HCT116 (cell line): ENCODE results near the gene FAM193B. TPM values are rescaled to one million over a fixed set of nuclear protein-coding genes. Genes with fewer than 3 reads are reported as not detected.

Experiments used
- ATAC-seq: fragments of 200-7000 bp; cut with Tn5 transposase; 2 replicates; pipeline ENCODE4 v1.9.1; 2020; ENCODE audit warnings: mild to moderate bottlenecking, moderate library complexity
- BruUV-seq: library from RNA; stranded (reverse); fragments of 400-500 nt; replicated peaks from 2 replicates; lab custom pipeline; 2021; lab: Mats Ljungman, UMichigan
- CTCF ChIA-PET: fragments of 300-600 bp; sonication (Branson Sonifier 250); formaldehyde crosslinking; loops from one replicate; lab custom pipeline; 2021; ENCODE audit warnings: antibody characterized with exemption; lab: Charles Lee
- POLR2A ChIA-PET: fragments of 300-600, 350-600 bp; sonication (Branson Sonifier 250); formaldehyde crosslinking; loops from one replicate; lab custom pipeline; 2021; ENCODE audit warnings: antibody characterized with exemption; lab: Charles Lee
- RAD21 ChIA-PET, 2 experiments: fragments of 300-600 bp; sonication (Branson Sonifier 250); formaldehyde crosslinking; loops; one replicate each; lab custom pipeline; 2023; ENCODE audit warnings: low total read pairs in 2 of 2; ENCODE audit not compliant: uncharacterized antibody in 2 of 2, unreplicated experiment in 2 of 2, low non-redundant PET in 1 of 2; lab: Charles Lee
- DNase-seq: peaks from one replicate; pipeline ENCODE4 v3.0.0-alpha.2; 2010; ENCODE audit warnings: low read depth, low spot score
- H2AFZ ChIP-seq: fragments of 200-600 bp; shearing (Covaris generic), sonication (generic); 2 replicates; pipeline ENCODE4 v1.6.1; 2017; ENCODE audit warnings: low read depth, mixed run types, mixed read lengths, antibody characterized with exemption, low read length; ENCODE audit not compliant: poor library complexity, severe bottlenecking
- H3K27ac ChIP-seq: 2 replicates; pipeline ENCODE4 v1.5.1; 2012; ENCODE audit warnings: low read depth, low read length
- H3K27me3 ChIP-seq: fragments of 200-600 bp; sonication (generic); 2 replicates; pipeline ENCODE4 v1.6.1; 2016; ENCODE audit warnings: mixed run types, low read length, mixed read lengths; ENCODE audit not compliant: insufficient read depth
- H3K36me3 ChIP-seq, 2 experiments: fragments of 200-500 bp in 1 of 2; fragments of 200-600 bp in 1 of 2; sonication (Bioruptor generic) in 1 of 2; sonication (generic) in 1 of 2; 2 replicates each; pipeline versions ENCODE4 v1.5.1 to v1.6.1; 2014 to 2016; ENCODE audit warnings: low read length in 2 of 2, inconsistent platforms in 1 of 2, mixed read lengths in 1 of 2, mixed run types in 1 of 2; ENCODE audit not compliant: insufficient read depth in 2 of 2, control insufficient read depth in 1 of 2
- H3K4me1 ChIP-seq, 2 experiments: fragments of 200-600 bp in 1 of 2; sonication (generic) in 1 of 2; 2 replicates each; pipeline versions ENCODE4 v1.5.1 to v1.6.1; 2012 to 2017; ENCODE audit warnings: low read length in 2 of 2, inconsistent platforms in 1 of 2, mild to moderate bottlenecking in 1 of 2, mixed read lengths in 1 of 2, mixed run types in 1 of 2, moderate library complexity in 1 of 2; ENCODE audit not compliant: insufficient read depth in 2 of 2, control insufficient read depth in 1 of 2
- H3K4me2 ChIP-seq: fragments of 200-600 bp; sonication (generic); 2 replicates; pipeline ENCODE4 v1.6.1; 2017; ENCODE audit warnings: mixed run types, low read length, mixed read lengths
- H3K4me3 ChIP-seq, 2 experiments: fragments of 200-600 bp in 1 of 2; sonication (generic) in 1 of 2; replicated peaks in 1 of 2; 2 replicates each; pipeline ENCODE4 v1.5.1; 2011 to 2016; ENCODE audit warnings: low read length in 2 of 2, control low read depth in 1 of 2, low read depth in 1 of 2, mild to moderate bottlenecking in 1 of 2, mixed read lengths in 1 of 2, mixed run types in 1 of 2
- H3K79me2 ChIP-seq: fragments of 200-600 bp; sonication (generic); 2 replicates; pipeline ENCODE4 v1.6.1; 2017; ENCODE audit warnings: mild to moderate bottlenecking, mixed run types, low read length, moderate library complexity, mixed read lengths; ENCODE audit not compliant: insufficient read depth
- H3K9ac ChIP-seq: fragments of 200-600 bp; sonication (generic); 2 replicates; pipeline ENCODE4 v1.6.1; 2016; ENCODE audit warnings: low read length, mixed read lengths
- H3K9me2 ChIP-seq: fragments of 200-600 bp; sonication (generic), shearing (Covaris generic); 2 replicates; pipeline ENCODE4 v1.6.1; 2017; ENCODE audit warnings: mixed run types, mild to moderate bottlenecking, moderate library complexity; ENCODE audit not compliant: insufficient read depth
- H3K9me3 ChIP-seq, 2 experiments: fragments of 200-500 bp in 1 of 2; fragments of 200-600 bp in 1 of 2; sonication (Bioruptor generic) in 1 of 2; sonication (generic) in 1 of 2; 2 replicates each; pipeline ENCODE4 v1.6.1; 2014 to 2017; ENCODE audit warnings: low read length in 2 of 2, mixed read lengths in 2 of 2, inconsistent platforms in 1 of 2, low read depth in 1 of 2, mild to moderate bottlenecking in 1 of 2, mixed run types in 1 of 2, moderate library complexity in 1 of 2; ENCODE audit not compliant: control insufficient read depth in 1 of 2, insufficient read depth in 1 of 2
- H4K20me1 ChIP-seq: fragments of 200-600 bp; sonication (generic), shearing (Covaris generic); 2 replicates; pipeline ENCODE4 v1.6.1; 2017; ENCODE audit warnings: mixed run types, mild to moderate bottlenecking, moderate library complexity; ENCODE audit not compliant: insufficient read depth
- CBX3 ChIP-seq: IDR thresholded peaks from 2 replicates; pipeline ENCODE4 v1.6.1; 2012; ENCODE audit warnings: low read depth
- CEBPB ChIP-seq: IDR thresholded peaks from 2 replicates; pipeline ENCODE4 v1.6.1; 2012; ENCODE audit warnings: low read depth
- CTCF ChIP-seq, 3 experiments: fragments of 200-600 bp in 1 of 3; sonication (generic) in 1 of 3; IDR thresholded peaks in 2 of 3; conservative IDR thresholded peaks in 1 of 3; 2 replicates each; pipeline ENCODE4 v1.5.1; 2012 to 2017; ENCODE audit warnings: low read depth in 2 of 3, low read length in 2 of 3, antibody characterized with exemption in 1 of 3, borderline replicate concordance in 1 of 3, control low read depth in 1 of 3, mild to moderate bottlenecking in 1 of 3, mixed read lengths in 1 of 3, mixed run types in 1 of 3, moderate library complexity in 1 of 3; ENCODE audit not compliant: insufficient read depth in 1 of 3
- EGR1 ChIP-seq: IDR thresholded peaks from 2 replicates; pipeline ENCODE4 v1.6.1; 2012; ENCODE audit warnings: low read depth
- ELF1 ChIP-seq: IDR thresholded peaks from 2 replicates; pipeline ENCODE4 v1.6.1; 2012; ENCODE audit warnings: low read depth, borderline replicate concordance
- EZH2 ChIP-seq: fragments of 200-600 bp; sonication (generic); IDR thresholded peaks from 2 replicates; pipeline ENCODE4 v1.6.1; 2017; ENCODE audit warnings: antibody characterized with exemption, mixed run types
- FOSL1 ChIP-seq: IDR thresholded peaks from 2 replicates; pipeline ENCODE4 v1.6.1; 2012; ENCODE audit warnings: low read depth
- POLR2A ChIP-seq: IDR thresholded peaks from 2 replicates; pipeline ENCODE4 v1.7.0; 2011; ENCODE audit warnings: borderline replicate concordance; ENCODE audit not compliant: insufficient read depth, insufficient read length; ENCODE audit errors: extremely low read depth
- POLR2AphosphoS5 ChIP-seq: IDR thresholded peaks from 2 replicates; pipeline ENCODE4 v1.6.1; 2011; ENCODE audit warnings: mild to moderate bottlenecking, low read depth, low read length, moderate library complexity
- RAD21 ChIP-seq: IDR thresholded peaks from 2 replicates; pipeline ENCODE4 v1.6.1; 2012; ENCODE audit warnings: low read depth, mild to moderate bottlenecking
- REST ChIP-seq: IDR thresholded peaks from 2 replicates; pipeline ENCODE4 v1.6.1; 2012; ENCODE audit warnings: low read depth
- SIN3A ChIP-seq: IDR thresholded peaks from 2 replicates; pipeline ENCODE4 v1.6.1; 2012; ENCODE audit warnings: low read depth
- SP1 ChIP-seq: IDR thresholded peaks from 2 replicates; pipeline ENCODE4 v1.6.1; 2012; ENCODE audit warnings: low read depth
- SRF ChIP-seq: IDR thresholded peaks from 2 replicates; pipeline ENCODE4 v1.6.1; 2012; ENCODE audit warnings: low read depth
- TCF7L2 ChIP-seq: IDR thresholded peaks from 2 replicates; pipeline ENCODE4 v1.7.0; 2011; ENCODE audit warnings: borderline replicate concordance, inconsistent platforms; ENCODE audit not compliant: insufficient read depth, insufficient read length; ENCODE audit errors: extremely low read depth
- YY1 ChIP-seq: IDR thresholded peaks from 2 replicates; pipeline ENCODE4 v1.6.1; 2011; ENCODE audit warnings: low read length, low read depth, moderate library complexity, mild to moderate bottlenecking; ENCODE audit not compliant: insufficient replicate concordance; ENCODE audit errors: extremely low read depth
- ZFX ChIP-seq: fragments of 450-650 bp; IDR thresholded peaks from 2 replicates; pipeline ENCODE4 v1.6.1; 2017
- ZNF274 ChIP-seq: fragments of 200-500 bp; sonication (Bioruptor generic); IDR thresholded peaks from 2 replicates; pipeline ENCODE4 v1.6.1; 2014; ENCODE audit warnings: mild to moderate bottlenecking, low read depth, low read length, inconsistent platforms
- intact Hi-C: fragments of 100-400 bp; cut with micrococcal nuclease; formaldehyde crosslinking; loops from 2 replicates; pipeline ENCODE4 v1.10.0; 2022
- total RNA-seq: library from RNA; stranded (reverse); gene quantifications from one replicate; pipeline ENCODE4 v1.2.1, GENCODE V29; 2021; ENCODE audit not compliant: unreplicated experiment
- TF ChIP-seq, protein P1 (sequence below): IDR thresholded peaks from 2 replicates; pipeline ENCODE4 v1.6.1; 2011; ENCODE audit warnings: mild to moderate bottlenecking, low read length, moderate library complexity; ENCODE audit not compliant: insufficient replicate concordance; ENCODE audit errors: extremely low read depth
- TF ChIP-seq, protein P2 (sequence below): IDR thresholded peaks from 2 replicates; pipeline ENCODE4 v1.6.1; 2012

Gene FAM193B
- total RNA-seq, 1 experiment from 2014 or later: 54.0 TPM

DNA sequence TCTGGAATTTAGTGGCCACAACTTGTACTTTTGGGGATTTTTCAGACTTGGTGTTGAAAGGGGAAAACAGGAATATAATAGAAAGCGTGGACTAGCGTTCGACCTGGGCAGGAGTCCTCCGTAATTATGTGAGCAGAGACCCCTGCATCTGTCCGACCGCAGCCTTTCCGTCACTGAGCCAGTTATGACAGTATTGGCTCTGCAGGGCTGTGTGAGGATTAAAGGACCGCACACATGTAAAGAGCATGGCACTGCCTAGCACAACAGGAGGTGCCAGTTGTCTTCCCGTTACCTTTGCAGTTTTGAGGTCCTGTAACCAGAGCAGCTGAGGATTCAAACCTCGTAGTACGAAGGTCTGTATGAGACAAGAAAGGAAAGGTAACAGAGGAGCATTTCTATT, 46.8 kb upstream of the FAM193B start:
- Histone ChIP-seq H2AFZ (no peak overlapping the region), H3K9me3 (no peaks in the 10 kb centered on the region), H3K27me3 (no peaks in the 10 kb centered on the region)
- no peak for TF ChIP-seq TCF7L2
- TF ChIP-seq CBX3: no peak
- no peak for TF ChIP-seq ZFX
- TF ChIP-seq POLR2AphosphoS5: no peak
- no peak for TF ChIP-seq EZH2
- no peak for TF ChIP-seq CEBPB
- TF ChIP-seq, protein P1, sequence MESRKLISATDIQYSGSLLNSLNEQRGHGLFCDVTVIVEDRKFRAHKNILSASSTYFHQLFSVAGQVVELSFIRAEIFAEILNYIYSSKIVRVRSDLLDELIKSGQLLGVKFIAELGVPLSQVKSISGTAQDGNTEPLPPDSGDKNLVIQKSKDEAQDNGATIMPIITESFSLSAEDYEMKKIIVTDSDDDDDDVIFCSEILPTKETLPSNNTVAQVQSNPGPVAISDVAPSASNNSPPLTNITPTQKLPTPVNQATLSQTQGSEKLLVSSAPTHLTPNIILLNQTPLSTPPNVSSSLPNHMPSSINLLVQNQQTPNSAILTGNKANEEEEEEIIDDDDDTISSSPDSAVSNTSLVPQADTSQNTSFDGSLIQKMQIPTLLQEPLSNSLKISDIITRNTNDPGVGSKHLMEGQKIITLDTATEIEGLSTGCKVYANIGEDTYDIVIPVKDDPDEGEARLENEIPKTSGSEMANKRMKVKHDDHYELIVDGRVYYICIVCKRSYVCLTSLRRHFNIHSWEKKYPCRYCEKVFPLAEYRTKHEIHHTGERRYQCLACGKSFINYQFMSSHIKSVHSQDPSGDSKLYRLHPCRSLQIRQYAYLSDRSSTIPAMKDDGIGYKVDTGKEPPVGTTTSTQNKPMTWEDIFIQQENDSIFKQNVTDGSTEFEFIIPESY: no peak
- no peak for TF ChIP-seq SIN3A
- TF ChIP-seq FOSL1: no peak
- TF ChIP-seq CTCF (IDR thresholded peaks at IDR 0.05 in 2 of 3, conservative IDR thresholded peaks at IDR 0.05 in 1 of 3; ENCODE audit: borderline replicate concordance in 1 of 3, insufficient read depth in 1 of 3, low read depth in 2 of 3, low read length in 2 of 3): no peak
- TF ChIP-seq EGR1: no peak
- TF ChIP-seq SP1: no peak
- TF ChIP-seq YY1: no peak
- no peak for TF ChIP-seq SRF
- TF ChIP-seq RAD21: no peak
- no peak for TF ChIP-seq ELF1
- TF ChIP-seq ZNF274: no peak
- TF ChIP-seq REST: no peak
- TF ChIP-seq POLR2A: no peak
- TF ChIP-seq, protein P2, sequence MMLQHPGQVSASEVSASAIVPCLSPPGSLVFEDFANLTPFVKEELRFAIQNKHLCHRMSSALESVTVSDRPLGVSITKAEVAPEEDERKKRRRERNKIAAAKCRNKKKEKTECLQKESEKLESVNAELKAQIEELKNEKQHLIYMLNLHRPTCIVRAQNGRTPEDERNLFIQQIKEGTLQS: no peak
- TF ChIP-seq, all 23 proteins: peak for 0
- BruUV-seq: TSS peak; percentile 46
- Histone ChIP-seq H3K9me2 (no peaks in the 10 kb centered on the region), H4K20me1 (no peaks in the 10 kb centered on the region), H3K4me2 (peak overlapping the region; percentile 87), H3K79me2 (peaks cover 26% of the 10 kb centered on the region), H3K9ac (peak overlapping the region; percentile 84), H3K4me1 (peaks cover 21 to 42% of the 10 kb centered on the region in 2 experiments), H3K4me3 (peak overlapping the region; percentile 88 to 90), H3K27ac (peak overlapping the region; percentile 76; the same call in 1 of the 2 replicates), H3K36me3 (peaks cover 0 to 2% of the 10 kb centered on the region in 2 experiments; a peak in 2 of 4 replicates)
- POLR2A ChIA-PET: interaction anchor here (0.8 kb wide), 1 partner anchor 104 kb away, joined by 3 read pairs; the partner anchor contains the start of gene PDLIM7
- intact Hi-C loops: loop anchor here (2.0 to 5.0 kb wide), 5 partner anchors 40 to 551 kb away; partner anchors contain the start of genes DDX41, NHP2 and PDLIM7
- RAD21 ChIA-PET: no interaction called here
- ATAC-seq (no peak), DNase-seq (no peak)
- CTCF ChIA-PET: no interaction called here
